LNCAP (cell line): ENCODE measurements around the gene CLEC5A.

Source experiments
- CTCF ChIP-seq: fragments of 450-650 bp; IDR thresholded peaks from 2 replicates; pipeline ENCODE4 v1.5.1; 2017; ENCODE audit warnings: mild to moderate bottlenecking

Gene CLEC5A

GRCh38 chr7:141954334-141954733 is 7.6 kb upstream of the CLEC5A start:
- TF ChIP-seq CTCF = no peak

GRCh38 chr7:141952461-141952860 is 5.7 kb upstream of the CLEC5A start:
- TF ChIP-seq CTCF = no peak

- TF ChIP-seq CTCF = no peak
Observed at GRCh38 chr7:141950806-141951205, 4.0 kb upstream of the CLEC5A start.

- no peak for TF ChIP-seq CTCF
Observed at GRCh38 chr7:141949911-141950310, 3.1 kb upstream of the CLEC5A start.

GRCh38 chr7:141949451-141949850 is 2.7 kb upstream of the CLEC5A start:
- no peak for TF ChIP-seq CTCF

- TF ChIP-seq CTCF = no peak
Observed at GRCh38 chr7:141949021-141949420, 2.2 kb upstream of the CLEC5A start.

- TF ChIP-seq CTCF = no peak
Observed at GRCh38 chr7:141945356-141945755, 1.4 kb downstream of the CLEC5A start.

GRCh38 chr7:141944811-141945210 is 2.0 kb downstream of the CLEC5A start:
- no peak for TF ChIP-seq CTCF
